LoVo (cell line): Measurements from ENCODE around the gene ZNF496.

Source experiments
- DNase-seq: peaks from one replicate; pipeline ENCODE4 v3.0.0-alpha.2; 2016; ENCODE audit warnings: low spot score

The ZNF496 gene

DNA sequence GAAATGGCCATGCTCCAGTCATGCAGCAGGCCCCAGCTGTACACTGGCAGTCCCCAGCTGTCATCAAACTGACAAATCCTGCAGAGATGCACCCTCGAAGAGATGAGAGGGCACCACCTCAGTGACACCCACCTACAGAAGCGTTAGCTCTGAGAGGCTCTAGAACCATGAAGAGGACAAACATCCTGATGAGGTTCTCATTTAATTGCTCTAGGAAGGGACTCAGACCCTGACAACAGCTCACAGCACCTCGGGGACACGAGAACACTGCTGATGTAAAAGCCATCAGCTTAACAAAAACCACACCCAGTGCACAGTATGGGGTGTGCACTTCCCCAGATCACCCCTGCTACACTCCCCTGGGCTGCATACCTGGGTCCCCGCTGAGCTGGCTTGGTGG, 3.4 kb downstream of the ZNF496 start:
- no peak for DNase-seq

- DNase-seq: no peak
These were observed 5.1 kb downstream of the ZNF496 start for GRCh38 chr1:247326411-247327130.

DNA sequence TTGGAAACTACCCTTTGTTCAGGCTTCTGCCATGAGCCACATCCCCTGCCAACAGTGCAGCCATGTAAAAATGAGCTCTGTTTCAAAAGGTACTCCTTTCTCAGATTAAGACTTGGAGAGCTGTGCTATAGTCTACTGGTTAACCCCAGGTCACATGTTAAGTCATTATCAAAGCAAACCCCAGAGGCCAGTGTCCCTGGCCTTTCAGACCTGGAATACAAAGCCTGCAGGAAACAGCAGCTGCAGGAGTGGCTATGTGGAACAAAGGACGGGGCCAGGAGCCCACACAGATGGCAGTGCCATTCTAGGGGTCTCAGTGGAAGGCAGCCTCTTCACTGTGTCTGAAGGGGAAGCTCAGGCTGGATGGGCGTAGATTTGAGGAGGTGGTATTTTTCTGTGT, 6.7 kb downstream of the ZNF496 start:
- no peak for DNase-seq

GRCh38 chr1:247324204-247324787, 7.4 kb downstream of the ZNF496 start:
- DNase-seq: no peak

- no peak for DNase-seq
These were observed 8.6 kb downstream of the ZNF496 start for GRCh38 chr1:247322849-247323586.

DNA sequence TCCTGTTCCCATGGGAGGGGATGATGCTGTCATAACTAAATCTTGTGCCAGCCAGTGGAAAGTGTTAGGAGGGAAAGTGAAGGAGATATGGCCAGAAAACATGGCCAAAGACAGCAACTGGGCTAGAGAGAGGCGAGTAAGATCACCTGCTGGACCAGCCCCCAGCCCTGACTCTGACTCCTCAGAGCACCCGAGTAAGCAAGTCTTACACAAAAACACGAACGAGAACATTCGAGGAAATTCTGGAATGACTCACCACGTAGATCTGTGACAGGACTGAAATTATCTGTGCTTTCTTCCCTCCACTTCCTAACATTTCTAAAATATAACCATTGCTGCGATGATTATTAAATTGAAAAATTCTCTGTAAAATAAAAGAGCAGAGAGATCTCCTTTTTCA, 9.2 kb downstream of the ZNF496 start:
- no peak for DNase-seq

- DNase-seq: no peak
These were observed 14.0 kb downstream of the ZNF496 start for GRCh38 chr1:247317702-247318101.

DNA sequence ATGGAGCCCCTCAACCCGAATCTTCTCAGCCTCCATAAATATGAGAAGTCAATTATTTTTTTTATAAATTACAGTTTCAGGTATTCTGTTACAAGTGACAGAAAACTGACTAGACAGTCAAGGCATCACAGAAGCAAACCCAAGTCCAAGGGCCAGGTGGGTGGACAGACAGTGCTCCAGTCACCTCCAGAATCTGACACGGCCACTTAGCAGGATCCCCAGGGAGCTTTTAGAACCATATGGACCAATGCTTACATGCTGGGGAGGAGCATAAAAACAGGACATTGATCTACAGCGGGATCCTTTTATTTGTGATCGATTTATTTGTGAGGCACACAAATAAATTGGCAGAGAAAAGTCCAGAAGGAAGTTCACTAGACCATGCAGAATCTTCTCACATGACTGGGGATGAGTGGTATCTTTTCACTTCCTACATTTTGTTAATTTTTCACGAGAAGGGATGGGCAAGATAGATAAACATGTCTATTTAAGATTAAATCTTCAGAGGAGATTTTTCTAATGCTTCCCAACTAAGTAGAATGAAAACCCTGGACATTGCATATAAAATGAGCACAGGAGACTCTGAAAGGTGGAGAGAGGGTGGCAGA, 15.0 kb downstream of the ZNF496 start:
- DNase-seq: no peak

DNA sequence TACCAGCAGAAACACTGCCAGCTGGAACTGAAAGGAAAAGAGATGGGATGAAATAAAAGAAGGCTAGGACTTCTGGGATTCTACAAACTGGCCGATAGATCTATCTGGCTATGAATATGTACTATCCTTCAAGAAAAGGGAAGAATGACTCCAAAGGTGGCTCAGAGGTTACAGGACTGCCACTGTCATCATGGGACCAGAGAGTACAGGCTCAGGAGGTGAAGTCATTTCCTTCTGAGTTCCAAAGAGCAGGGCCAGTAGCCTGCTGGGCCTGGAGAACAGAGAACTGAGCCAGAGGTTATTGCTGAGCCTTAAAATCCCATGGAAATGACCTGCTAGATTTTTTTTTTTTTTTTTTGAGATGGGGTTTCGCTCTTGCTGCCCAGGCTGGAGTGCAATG, 27.6 kb downstream of the ZNF496 start:
- DNase-seq: no peak

DNA sequence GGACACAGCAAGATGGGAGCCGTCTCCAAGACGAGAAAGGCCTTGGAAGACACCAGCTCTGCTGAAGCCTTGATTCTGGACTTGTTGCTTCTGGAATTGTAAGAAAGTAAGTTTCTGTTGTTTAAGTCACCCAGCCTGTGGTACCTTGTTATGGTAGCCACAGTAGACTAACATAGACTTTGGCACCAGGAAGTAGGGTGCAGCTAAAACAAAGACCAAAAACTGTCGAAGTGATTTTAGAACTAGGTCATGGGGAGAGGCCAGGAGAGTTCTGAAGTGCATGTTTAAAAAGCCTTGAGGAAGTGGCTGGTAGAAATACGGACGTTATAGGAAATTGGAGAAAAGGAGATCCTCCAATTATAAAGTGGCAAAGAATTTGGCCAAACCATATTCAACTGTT, 28.5 kb downstream of the ZNF496 start:
- DNase-seq: no peak

DNA sequence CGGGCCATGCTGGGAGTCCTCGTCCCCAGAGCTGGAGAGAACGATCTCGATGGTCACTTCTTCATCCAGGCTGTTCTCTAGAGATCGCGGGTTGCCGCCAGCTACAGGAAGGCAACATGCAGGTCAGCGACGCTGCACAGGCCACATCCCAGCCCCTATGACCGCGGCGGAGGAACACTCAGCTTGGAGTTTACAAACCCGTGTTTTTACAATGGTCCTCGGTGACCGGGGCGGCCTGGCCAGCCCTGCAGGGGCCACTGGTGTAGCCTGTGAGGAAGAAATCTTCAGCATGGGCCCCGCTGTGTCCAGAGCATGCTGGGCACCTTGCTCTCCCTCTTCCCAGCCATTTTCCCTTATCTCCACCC, 30.5 kb downstream of the ZNF496 start:
- DNase-seq: no peak

DNA sequence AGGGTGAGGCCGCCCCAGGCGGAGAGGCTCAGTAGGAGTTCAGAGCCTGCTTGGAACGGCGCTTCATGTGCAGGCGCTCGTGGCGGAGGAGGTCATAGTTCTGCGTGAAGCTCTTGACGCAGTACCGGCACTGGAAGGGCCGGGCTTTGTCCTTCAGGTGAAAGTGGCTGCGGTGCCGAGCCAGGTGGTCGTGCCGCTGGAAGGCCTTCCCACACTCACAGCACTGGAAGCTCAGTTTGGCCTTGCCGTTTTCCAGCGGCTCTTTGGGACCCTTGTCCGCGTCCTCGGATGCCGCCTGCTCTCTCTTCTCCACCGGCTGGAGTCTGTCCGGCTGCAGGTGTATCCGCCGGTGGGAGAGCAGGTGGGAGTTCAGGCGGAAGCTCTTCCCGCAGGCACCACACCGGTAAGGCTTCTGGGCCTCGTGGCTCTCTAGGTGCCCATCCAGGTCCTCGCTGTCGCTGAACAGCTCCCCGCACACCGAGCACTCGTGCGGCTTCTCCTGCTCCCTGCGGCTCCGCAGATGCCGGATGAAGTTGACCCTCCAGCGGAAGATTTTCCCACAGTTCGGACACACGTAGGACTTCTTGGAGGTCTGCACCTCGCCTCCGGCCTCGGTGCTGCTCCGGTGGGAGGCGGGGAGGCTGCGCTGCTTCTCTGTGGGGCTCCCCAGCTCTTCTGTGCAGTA, 31.0 kb downstream of the ZNF496 start:
- DNase-seq: no peak

GRCh38 chr1:247299723-247300381, 31.8 kb downstream of the ZNF496 start:
- no peak for DNase-seq

DNA sequence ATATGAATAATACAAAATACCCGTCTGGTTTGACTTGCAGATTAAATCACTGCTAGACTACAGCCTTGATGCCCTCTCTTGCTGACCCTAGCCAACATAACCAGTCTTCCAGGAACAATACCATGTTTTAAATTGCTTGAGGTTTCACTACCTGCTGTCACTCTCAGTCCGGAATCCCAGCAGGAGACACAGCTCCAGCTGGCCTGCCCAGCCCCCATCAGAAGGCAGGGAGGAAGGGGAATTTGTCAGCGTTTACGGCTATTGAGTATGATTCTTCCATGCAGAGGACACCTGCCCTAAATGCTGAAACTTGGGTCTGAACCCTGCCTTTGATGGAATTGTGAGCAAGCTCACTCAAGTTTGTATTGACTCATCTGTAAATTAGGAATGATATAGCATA, 33.0 kb downstream of the ZNF496 start:
- DNase-seq: no peak

DNA sequence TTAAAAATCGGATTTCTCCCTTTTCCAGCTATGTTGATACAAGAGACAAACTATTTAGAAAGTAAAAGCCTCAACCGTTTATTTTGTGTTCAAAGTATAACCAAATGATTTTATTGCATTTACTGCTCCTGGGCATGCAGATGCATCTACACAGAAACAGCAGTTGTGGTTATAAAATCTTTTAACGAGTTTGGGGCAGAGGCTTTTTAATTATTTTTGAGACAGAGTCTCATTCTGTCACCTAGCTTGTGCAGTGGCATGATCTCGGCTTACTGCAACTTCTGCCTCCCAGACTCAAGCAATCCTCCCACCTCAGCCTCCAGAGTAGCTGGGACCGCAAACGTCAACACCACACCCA, 33.6 kb downstream of the ZNF496 start:
- DNase-seq: no peak

- no peak for DNase-seq
These were observed 34.2 kb downstream of the ZNF496 start for GRCh38 chr1:247297263-247298123.

GRCh38 chr1:247296599-247297180, 35.0 kb downstream of the ZNF496 start:
- DNase-seq: no peak

DNA sequence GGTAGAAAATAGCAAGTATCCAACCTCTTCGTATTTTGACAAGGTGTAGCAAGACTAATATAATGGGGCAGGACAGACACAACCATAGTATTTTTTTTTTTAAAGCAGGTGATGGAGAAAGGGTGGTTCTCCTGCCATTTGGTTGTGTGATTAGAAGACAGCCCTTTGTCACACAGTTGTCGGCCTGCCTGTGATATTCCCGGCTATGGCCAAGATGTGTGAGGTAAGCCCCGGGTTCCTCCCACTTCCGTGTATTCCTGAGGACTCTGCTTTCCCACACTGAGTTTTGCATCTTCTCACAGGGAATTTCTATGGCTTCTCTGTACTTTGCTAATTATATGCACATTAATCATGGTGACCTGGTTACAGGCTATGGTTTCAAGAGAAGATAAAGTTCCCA, 35.9 kb downstream of the ZNF496 start:
- DNase-seq: no peak

DNA sequence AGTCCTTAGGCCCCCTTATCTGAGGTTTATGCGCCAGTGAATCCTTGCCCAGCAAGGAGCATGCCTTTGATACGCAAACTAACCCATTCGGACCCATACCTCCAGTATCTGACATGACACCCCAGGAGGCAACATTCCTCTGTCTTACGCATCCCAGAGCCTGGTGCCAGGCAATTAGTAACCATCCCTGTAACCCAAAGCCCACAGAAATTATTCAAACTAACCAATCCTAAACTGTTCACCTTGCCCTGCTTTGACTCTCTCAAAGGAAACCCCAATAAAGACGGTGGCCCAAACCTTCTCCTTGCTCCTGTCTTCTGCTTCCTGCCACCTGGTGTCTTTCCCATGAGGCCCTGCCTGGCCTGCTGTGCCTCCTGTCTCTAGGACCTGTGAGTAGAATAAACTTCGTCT, 36.4 kb downstream of the ZNF496 start:
- DNase-seq: no peak

DNA sequence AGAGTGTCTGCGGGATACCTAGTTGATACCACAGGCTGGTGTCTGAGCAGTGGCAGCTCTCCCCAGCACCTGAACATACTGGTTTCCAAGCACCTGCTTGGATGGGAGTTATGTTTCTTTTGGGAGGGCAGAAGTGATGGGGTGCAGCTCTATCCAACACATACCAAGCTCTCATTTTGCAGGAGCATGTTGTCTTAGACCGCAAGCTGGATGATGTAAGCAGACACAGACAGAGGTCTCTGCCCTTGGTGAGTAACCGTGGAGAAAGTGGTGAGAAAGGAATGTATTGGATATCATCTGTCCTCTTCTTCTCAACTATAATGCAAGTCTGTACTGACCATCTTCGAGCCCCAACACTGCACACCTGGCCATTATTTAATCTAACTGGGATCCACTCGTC, 37.4 kb downstream of the ZNF496 start:
- DNase-seq: no peak

- DNase-seq: no peak
These were observed 38.6 kb downstream of the ZNF496 start for GRCh38 chr1:247293047-247293446.
